Gastrocnemius medialis (tissue), 4 donors: Measurements from ENCODE around the gene PDSS2. TPM values are rescaled to one million over a fixed set of nuclear protein-coding genes. Genes with fewer than 3 reads are reported as not detected.

Experiments
- ATAC-seq, 2 donors: fragments of 150-250 bp; one replicate each; pipeline ENCODE4 v1.9.1; 2016
- DNase-seq, 2 donors: peaks; one replicate each; pipeline ENCODE4 v3.0.0-alpha.2; 2019
- H3K27ac ChIP-seq, 4 donors: fragments of 200-600 bp; sonication (generic); 1 replicate in 1 of 4; 2 replicates in 3 of 4; pipeline ENCODE4 v1.5.1; 2016 to 2018; ENCODE audit warnings: mild to moderate bottlenecking in 2 of 4, moderate library complexity in 1 of 4
- H3K27me3 ChIP-seq, 3 donors: fragments of 200-600 bp; sonication (generic) in 2 of 3; 1 replicate in 1 of 3; 2 replicates in 2 of 3; pipeline versions ENCODE4 v1.5.1 to v1.6.0; 2016 to 2019; ENCODE audit warnings: mild to moderate bottlenecking in 1 of 3, moderate library complexity in 1 of 3
- H3K36me3 ChIP-seq, 2 donors: fragments of 200-600 bp; sonication (generic) in 1 of 2; one replicate each; pipeline ENCODE4 v1.5.1; 2017 to 2018
- H3K4me1 ChIP-seq, 2 donors: fragments of 200-600 bp; sonication (generic) in 1 of 2; one replicate each; pipeline ENCODE4 v1.5.1; 2016 to 2017; ENCODE audit warnings: mild to moderate bottlenecking in 2 of 2
- H3K4me3 ChIP-seq, 4 donors: fragments of 200-600 bp; sonication (generic) in 3 of 4; 1 replicate in 1 of 4; 2 replicates in 3 of 4; pipeline ENCODE4 v1.5.1; 2016 to 2019; ENCODE audit warnings: mild to moderate bottlenecking in 2 of 4
- H3K9me3 ChIP-seq, 3 donors: fragments of 200-600 bp; sonication (generic) in 2 of 3; 1 replicate in 1 of 3; 2 replicates in 2 of 3; pipeline ENCODE4 v1.5.1; 2016 to 2019
- CTCF ChIP-seq, 5 experiments: fragments of 450-650 bp in 3 of 5; fragments of 200-600 bp in 2 of 5; sonication (generic) in 2 of 5; IDR thresholded peaks in 4 of 5; conservative IDR thresholded peaks in 1 of 5; 1 replicate in 4 of 5; 2 replicates in 1 of 5; pipeline ENCODE4 v1.5.1; 2016 to 2019; ENCODE audit warnings: antibody characterized with exemption in 5 of 5, mild to moderate bottlenecking in 3 of 5, moderate library complexity in 3 of 5
- POLR2A ChIP-seq, 2 donors: fragments of 450-650 bp; IDR thresholded peaks; one replicate each; pipeline ENCODE4 v1.6.1; 2017; ENCODE audit warnings: antibody characterized with exemption in 2 of 2, mild to moderate bottlenecking in 2 of 2, moderate library complexity in 2 of 2
- in situ Hi-C, 4 donors: fragments of 200-750 bp; cut with MboI; loops; one replicate each; pipeline versions ENCODE4 v1.15.0 to v1.8.0; 2017; ENCODE audit warnings: low sequenced_read_pairs in 4 of 4
- intact Hi-C: fragments of 100-400 bp; cut with DNase I; formaldehyde crosslinking; loops from one replicate; pipeline ENCODE4 v1.15.1; 2023; ENCODE audit warnings: low total_unique reads
- total RNA-seq, 4 donors: library from RNA; depleted of rRNA; stranded (reverse); fragments of >200 nt; gene quantifications; one replicate each; pipeline versions ENCODE4 v1.1.0 to v1.2.3, GENCODE V29; 2016

Gene PDSS2
- total RNA-seq, 4 donors from 2014 or later = 6.6 to 14.3 (median 10.0) TPM

- Histone ChIP-seq H3K9me3 (no peaks in the 10 kb centered on the region), H3K36me3 (no peaks in the 10 kb centered on the region), H3K27me3 (no peaks in the 10 kb centered on the region), H3K4me1 (no peaks in the 10 kb centered on the region), H3K27ac (no peak overlapping the region), H3K4me3 (no peak overlapping the region)
- DNase-seq = no peak
- intact Hi-C loops = no loop called here
- ATAC-seq = no peak
- in situ Hi-C loops = no loop called here
- no peak for TF ChIP-seq CTCF (IDR thresholded peaks at IDR 0.05 in 4 of 5, conservative IDR thresholded peaks at IDR 0.05 in 1 of 5)
- no peak for TF ChIP-seq POLR2A (IDR thresholded peaks at IDR 0.05)
These were observed 329.9 kb downstream of the PDSS2 start for GRCh38 chr6:107129370-107129925.

GRCh38 chr6:107128577-107128976 is 330.8 kb downstream of the PDSS2 start:
- Histone ChIP-seq H3K27ac (no peak overlapping the region), H3K4me1 (no peaks in the 10 kb centered on the region), H3K27me3 (no peaks in the 10 kb centered on the region), H3K9me3 (no peaks in the 10 kb centered on the region), H3K36me3 (no peaks in the 10 kb centered on the region), H3K4me3 (no peak overlapping the region)
- TF ChIP-seq POLR2A (IDR thresholded peaks at IDR 0.05) (no peak), CTCF (IDR thresholded peaks at IDR 0.05 in 4 of 5, conservative IDR thresholded peaks at IDR 0.05 in 1 of 5) (no peak)
- in situ Hi-C loops = no loop called here
- DNase-seq (no peak), ATAC-seq (no peak)
- intact Hi-C loops = no loop called here

GRCh38 chr6:107128175-107128574 is 331.2 kb downstream of the PDSS2 start:
- no peak for TF ChIP-seq POLR2A (IDR thresholded peaks at IDR 0.05)
- no peak for TF ChIP-seq CTCF (IDR thresholded peaks at IDR 0.05 in 4 of 5, conservative IDR thresholded peaks at IDR 0.05 in 1 of 5)

GRCh38 chr6:107125771-107126170 is 333.6 kb downstream of the PDSS2 start:
- in situ Hi-C loops (no loop called here), intact Hi-C loops (no loop called here)
- Histone ChIP-seq H3K4me3 (no peak overlapping the region), H3K27ac (no peak overlapping the region), H3K27me3 (no peaks in the 10 kb centered on the region), H3K4me1 (peaks cover 0 to 3% of the 10 kb centered on the region in 2 donors), H3K9me3 (no peaks in the 10 kb centered on the region), H3K36me3 (no peaks in the 10 kb centered on the region)
- no peak for TF ChIP-seq CTCF (IDR thresholded peaks at IDR 0.05 in 4 of 5, conservative IDR thresholded peaks at IDR 0.05 in 1 of 5)
- TF ChIP-seq POLR2A (IDR thresholded peaks at IDR 0.05) = no peak
- DNase-seq (no peak), ATAC-seq (no peak)

More at GRCh38 chr6:107128175-107128574, 331.2 kb downstream of the PDSS2 start:
- H3K9me3 ChIP-seq = no peaks in the 10 kb centered on the region
- H3K4me3 ChIP-seq = no peak overlapping the region
- in situ Hi-C loops = no loop called here
- DNase-seq (no peak), ATAC-seq (no peak)
- intact Hi-C loops = no loop called here
- H3K4me1 ChIP-seq = no peaks in the 10 kb centered on the region
- no peaks in the 10 kb centered on the region for H3K27me3 ChIP-seq
- no peaks in the 10 kb centered on the region for H3K36me3 ChIP-seq
- H3K27ac ChIP-seq = no peak overlapping the region

- intact Hi-C loops = no loop called here
- Histone ChIP-seq H3K27ac (no peak overlapping the region), H3K4me3 (no peak overlapping the region), H3K36me3 (no peaks in the 10 kb centered on the region), H3K4me1 (peaks cover 0 to 3% of the 10 kb centered on the region in 2 donors), H3K27me3 (no peaks in the 10 kb centered on the region), H3K9me3 (no peaks in the 10 kb centered on the region)
- in situ Hi-C loops = no loop called here
- DNase-seq (no peak), ATAC-seq (no peak)
- TF ChIP-seq CTCF (IDR thresholded peaks at IDR 0.05 in 4 of 5, conservative IDR thresholded peaks at IDR 0.05 in 1 of 5) (no peak), POLR2A (IDR thresholded peaks at IDR 0.05) (no peak)
These were observed 334.4 kb downstream of the PDSS2 start for GRCh38 chr6:107124934-107125348.
